Activated effector memory CD4-positive, alpha-beta T cell treated with anti-CD3 and anti-CD28 coated beads, Interleukin-2, amount 50 U/mL, for 16 hours (primary cell): Measurements from ENCODE around the gene NSL1.

Experiments used
- DNase-seq: peaks from one replicate; pipeline ENCODE4 v3.0.0-alpha.2; 2020

Gene NSL1

DNA sequence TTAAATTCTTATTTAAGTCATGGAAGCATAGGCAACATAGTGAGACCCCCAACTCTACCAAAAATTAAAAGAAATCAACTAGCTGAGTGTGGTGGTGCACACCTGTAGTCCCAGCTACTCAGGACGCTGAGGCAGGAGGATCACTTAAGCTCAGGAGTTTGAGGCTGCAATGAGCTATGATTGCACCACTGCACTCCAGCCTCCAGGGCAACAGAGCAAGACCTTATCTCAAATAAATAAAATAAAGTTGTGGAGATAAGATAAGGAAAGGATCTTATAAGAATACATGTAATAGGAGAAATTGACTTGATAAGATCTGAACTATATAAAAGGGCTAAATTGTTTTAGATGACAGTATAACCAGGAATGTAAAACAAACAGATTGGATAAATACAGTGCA, 89.7 kb downstream of the NSL1 start:
- no peak for DNase-seq

DNA sequence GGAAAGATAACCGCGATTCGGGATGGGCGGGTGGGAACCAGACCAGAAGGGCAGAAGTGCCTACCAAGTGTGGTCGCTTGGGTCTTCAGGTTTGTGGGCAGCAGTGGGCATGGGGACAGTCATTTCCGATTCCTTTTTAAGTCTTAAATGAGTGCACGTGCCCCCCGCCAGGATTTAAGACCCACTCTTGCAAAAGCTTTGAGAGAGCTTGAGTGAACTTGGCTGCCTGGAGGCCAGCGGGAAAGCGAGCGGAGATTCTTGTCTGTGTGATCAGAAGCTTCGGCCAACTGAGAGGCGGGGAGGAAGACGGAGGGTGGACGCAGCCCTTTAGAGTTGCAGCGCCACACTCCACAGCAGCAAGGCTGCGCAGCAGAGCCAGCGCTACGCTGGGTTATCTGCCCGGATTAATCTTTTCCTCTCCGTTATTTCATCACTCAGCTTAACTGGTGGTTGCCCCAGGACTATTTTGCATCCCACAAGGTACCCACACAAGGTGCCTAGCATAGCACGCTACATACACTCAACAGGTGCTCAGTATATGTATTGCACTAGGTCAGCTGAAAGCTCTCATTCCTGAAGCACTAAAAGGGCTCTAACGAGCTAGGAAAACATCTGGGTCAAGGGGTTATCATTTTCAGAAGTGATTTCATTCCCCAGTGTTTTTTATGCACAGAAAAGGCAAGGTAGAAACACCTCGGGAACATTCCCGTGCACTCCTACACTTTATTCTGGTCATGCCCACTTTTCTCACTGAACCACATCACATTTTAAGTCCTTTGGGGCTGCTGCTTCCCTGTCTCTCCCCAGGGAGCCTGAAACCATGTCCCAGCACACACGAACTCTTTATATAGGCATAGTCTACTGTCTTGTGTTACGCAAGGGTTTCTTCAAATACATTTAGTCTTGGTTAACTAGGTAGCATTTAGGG, 90.4 kb downstream of the NSL1 start:
- peak; percentile 75 for DNase-seq

DNA sequence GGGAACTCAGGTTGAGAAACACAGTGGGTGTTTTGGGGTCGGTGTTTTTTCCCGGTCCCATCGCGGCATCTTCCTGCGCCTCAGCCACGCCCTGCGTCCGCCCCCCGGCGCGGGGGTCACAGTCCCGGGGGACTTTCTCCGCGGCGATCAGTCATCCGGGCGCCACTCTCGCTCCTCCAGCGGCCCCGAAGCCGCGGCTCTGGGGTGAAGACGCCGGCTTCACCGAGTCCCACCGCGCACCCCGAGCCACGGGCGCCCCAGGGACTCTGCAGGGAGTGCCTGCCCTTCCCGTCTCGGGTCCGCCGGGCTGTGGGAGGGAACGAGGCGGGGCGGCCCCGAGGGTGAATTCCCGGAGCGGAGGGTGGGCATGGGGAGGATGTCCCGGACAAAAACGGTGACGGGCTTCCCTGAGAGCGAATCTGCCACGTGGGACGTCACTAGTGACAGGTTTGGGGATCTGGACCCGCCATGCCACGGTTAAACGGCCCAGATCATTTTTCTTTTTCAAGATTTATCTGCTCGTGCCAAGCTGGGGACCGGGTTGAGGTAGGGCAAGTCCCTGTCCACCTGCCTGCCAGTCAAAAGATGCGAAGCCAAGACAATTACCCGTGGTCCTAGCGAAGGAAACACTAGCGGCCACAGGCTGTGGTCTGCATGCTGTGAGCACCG, 91.2 kb downstream of the NSL1 start:
- peak; percentile 87 for DNase-seq

DNA sequence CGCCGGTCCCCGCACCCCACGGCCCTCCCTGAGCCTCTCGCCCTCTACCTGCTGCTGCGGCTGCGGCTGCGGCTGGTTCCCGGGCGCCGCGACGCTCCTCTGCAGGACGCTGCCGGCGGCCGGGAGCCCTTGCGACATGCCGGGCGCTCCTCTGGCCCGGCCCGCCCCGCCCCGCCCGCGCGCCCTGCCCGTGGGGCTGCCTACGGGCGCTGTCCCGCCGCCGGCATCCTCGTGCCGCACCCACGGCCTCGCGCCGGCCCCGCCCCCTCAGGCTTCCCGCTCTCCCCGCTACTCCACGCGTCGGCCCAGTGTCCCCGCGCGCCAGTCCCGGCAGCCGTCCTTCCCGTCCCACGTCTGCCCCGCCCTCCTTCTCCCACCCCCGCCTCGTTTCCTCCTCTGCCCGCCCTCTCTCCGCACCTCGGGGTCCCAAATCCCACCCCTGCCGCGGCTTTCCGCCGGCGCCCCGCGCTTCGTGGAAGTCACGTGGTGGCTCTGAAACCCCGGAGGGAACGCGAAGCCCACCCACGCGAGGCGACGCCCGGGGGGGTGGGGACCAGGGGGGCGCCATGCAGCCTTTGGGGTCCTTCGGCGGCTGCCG, 91.9 kb downstream of the NSL1 start, which contains the start of gene BATF3:
Gene BATF3, minus strand, starts transcription at position 216 of the 598 bp plus-strand sequence. Its CDS starts 78 bp downstream, at position 138.
- peak; percentile 86 for DNase-seq

DNA sequence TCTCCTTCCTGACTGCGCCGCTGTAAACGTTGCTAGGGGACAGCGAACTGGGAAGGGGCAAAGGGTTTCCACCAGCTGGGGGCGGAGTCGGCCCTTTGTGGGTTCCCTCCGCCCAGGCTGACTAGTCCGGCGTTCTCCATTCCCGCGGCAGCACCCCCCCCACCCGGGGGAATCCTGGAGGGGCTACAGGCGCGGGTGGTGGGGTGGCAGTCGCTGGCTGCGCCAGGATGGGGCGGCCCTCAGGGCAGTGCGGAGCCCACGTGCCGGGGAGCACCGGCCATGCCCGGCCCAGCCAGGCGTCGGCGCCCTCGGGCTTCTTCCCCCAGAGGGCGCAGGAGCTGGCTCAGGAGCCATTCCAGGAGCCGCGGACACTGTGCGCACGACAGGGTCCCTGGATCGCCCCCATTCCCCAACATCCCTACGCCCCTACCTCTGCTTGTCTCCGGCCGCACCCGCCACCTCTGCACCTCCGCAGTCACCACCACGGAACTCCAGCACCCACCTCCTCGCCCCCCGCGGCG, 92.4 kb downstream of the NSL1 start:
- DNase-seq, result peak; percentile 82

DNA sequence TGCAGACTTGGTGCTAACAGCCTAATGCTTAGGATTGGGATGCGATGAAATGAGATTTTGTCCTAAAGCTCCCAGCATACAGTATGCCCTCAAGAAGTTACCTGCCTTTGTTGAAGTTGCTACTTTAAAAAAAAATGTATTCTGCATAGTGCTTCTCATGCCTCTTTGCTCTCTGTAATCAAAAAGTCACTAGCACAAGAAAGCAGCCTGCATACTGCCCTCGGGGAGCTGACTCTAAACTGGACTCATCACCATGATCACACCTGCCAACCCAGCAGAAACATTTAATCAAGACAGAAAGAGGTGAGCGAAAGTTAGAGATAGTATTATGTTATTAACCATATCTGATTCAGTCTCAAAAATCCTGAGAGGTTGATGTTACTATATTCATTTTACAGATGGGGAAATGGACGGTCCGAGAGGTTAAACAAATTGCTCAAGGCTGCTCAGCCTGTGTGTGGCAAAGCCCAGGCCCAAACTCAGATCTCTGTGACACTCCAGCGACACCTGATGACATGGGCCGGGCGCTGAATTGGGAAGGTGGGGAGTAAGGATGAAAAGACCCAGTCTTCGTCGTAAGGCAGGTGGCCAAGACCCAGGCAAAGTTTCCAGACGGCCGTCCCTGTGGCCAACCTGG, 93.0 kb downstream of the NSL1 start:
- no peak for DNase-seq

DNA sequence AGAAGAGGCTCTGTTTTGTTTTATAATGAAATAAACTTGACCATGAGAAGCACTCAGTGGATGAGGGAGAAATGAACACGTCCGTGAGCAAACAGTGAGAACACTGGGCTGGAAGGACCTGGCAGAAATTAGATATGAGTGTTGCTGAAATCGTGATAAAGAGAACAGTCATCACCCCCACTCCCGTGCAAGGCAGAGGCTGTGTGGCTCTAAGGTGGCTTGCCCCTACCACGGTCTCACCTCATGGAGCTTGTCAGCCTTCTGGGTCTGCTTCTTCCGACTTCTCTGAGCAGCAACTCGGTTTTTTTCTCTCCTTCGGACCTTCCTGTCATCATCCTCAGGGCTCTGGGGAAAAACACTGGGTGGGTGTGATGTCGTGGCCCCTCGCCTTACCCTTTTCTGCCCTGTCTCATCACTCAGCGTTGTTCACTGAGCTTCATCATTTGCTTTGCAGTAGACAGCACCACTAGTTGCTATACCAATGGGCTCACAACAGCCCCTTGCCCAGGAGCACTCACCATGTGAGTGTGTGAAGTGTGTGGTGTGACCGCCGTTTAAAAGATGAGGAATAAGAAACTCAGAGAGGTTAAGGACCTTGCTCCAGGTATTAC, 94.8 kb downstream of the NSL1 start:
- no peak for DNase-seq

DNA sequence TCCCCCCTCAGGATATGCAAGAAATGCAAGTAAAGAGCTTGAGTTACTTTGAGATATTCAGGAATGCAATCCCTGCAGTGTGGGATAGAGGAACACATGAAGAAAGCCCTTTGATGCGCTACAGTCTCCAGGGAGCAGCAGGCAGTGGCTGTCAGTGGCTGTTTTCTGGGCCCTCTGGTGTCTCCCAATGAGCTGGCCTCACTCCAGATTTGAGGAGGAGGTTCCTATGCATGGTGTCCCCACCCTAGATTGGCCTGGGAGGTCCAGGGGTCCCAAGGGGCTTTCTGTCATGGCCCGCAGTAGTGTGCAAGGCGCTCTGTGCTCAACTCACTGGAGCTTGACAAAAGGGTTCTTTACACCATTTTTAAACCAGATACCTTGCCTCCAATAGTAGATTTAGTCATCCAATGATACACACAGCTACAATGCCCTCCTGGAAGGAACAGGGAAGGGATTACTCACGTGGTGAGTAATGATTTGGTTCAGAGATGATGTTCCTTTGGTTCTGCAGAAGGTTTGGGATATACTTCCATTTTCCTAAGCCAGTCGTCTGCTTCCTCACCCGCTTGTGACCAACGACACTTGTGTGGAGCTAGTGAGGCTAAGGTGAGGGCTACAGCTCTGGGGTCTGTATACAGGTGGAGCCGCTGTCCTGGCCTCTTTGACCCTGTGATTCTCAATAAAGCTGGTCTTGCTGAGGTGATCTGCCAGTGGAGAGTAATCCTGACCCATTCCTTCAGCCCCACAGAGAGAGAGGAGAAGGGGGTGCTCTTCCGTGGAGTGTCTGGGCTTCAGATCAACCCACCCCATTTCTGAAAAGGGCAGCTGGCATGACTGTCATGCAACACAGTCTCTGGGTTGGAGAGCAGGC, 98.6 kb downstream of the NSL1 start:
- no peak for DNase-seq

DNA sequence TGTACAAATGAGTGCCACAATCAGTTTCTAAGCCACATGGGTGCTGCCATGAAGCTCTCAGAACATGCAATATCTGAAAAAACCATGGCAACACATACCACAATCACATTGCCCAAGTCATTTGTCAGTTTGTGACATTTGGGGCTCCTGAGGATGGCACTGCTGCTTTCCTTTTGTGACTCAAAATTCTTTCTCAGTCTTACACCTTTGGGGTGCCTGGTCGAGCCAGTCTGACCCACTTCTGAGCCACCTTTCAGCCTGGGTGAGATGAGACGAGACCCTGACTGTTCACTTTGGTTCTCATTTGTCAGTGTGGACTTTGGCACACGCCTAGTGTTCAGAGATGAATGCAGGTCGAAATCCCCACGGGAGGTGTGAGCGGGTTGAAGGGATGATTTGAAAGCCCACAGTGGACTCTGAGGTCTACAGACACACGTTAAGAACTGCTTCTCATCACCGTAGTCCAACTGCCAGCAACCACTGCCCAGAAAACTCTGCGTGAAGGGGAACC, 100.0 kb downstream of the NSL1 start:
- no peak for DNase-seq

DNA sequence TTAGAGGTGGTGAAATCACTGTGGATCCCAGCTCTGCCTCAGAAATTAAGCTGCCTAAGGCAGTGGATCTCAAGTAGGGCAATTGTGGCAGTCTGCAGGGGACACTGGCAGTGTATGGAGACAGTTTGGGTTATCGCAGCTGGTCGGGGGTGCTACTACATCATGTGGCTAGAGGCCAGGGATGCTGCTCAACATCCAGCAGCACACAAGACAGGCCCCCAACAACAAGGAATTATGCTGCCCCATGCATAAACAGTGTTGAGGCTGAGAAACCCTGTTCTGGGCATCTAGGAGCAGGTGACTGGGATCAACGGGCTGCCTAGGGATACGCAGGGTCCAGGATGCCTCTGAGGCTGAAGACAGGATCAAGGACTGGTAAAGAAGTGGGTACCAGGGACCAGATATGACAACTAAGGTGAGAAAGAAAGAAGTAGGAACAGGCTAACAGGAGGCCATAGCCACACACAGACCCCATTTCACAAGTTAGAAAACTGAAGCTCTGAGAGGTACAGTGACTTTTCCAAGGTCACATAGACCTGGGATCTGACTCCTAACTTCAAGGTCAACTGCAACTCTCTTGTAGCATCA, 100.7 kb downstream of the NSL1 start:
- DNase-seq, result no peak

DNA sequence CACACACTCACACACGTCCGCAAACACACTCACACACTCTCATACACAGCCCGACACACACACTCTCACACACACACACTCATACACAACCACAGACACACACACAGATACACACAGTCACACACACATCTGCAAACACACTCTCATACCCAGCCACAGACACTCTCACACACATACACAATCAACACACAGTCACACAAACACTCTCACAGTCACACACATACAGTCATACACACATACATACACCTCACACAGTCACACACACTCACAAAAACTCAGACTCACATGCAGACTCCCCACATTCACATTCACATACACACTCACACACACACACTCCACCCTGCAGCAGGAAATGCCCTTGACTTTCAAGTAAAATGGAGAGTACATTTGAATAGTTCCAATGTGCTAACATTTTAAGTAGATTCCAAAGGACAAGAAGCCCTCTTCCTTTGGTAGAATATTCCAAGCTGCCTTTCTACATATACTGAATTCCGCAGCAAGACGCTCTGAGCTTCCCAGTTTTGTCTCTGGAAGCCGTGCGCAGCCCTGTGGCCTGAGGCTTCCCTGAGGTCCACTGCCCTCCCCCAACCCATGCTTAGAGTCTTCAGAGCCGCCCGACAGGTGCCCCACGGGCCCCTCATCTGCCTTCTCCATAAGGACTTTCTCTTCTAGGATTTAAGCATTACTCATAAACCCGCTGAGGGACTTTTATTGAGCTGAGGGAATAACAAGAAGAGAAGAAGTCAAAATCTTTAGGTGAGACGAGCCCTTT, 101.6 kb downstream of the NSL1 start:
- no peak for DNase-seq

DNA sequence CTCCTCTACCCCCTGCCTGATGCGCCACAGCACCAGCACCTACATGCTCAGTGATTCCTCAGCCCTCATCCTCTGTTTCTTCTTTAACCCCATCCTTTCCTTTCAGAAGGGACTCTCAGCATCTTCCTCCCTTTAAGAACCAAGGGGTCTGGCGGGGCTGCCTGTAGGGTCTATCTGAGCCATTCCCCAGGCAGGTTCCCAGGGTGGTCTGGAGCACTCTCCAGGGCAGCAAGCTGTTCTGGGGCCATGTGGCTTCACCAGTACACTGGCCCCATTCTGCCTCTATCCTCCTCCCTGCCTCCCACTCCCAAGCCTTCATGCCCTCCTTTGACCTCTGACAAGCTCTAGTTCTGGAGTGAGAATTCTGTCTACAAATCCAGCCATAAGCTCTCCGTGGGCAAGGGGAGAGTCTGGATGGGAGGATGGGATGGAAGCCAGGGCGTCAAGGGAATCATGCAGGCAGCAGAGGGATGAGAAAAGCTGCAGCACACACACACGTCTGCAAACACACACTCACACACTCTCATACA, 102.3 kb downstream of the NSL1 start:
- no peak for DNase-seq

DNA sequence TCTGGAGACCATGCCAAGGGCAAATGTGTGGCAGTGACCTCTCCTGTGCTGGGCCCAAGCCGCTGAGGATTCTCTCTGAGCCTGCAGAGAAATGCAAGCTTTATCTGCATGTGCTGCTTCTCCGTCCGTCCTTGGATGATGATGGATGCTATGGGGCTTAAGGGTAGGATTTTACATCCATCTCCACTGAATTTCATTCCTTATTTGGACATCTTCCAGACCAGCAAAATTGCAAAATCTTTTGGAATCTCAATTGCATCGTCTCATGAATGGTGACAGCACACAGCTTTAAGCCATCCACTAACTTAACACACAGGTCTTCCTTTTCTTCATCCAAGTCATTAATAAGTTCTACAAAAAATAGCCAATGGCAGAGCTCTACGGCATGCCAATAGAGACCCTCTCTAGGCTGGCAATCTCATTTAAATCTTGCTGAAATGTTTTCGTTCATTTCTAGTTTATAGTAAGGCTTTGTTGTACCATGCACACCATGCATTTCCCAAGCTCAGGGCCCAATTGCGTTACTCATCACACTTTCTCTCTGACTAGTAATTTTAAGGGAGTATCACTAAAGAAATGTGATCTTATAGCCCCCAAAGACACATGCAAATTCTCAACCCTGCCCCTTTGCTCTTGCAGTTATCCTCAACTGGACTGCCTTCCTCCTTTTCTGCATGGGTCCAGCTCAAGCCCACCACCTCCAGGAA, 103.1 kb downstream of the NSL1 start:
- DNase-seq, result no peak

DNA sequence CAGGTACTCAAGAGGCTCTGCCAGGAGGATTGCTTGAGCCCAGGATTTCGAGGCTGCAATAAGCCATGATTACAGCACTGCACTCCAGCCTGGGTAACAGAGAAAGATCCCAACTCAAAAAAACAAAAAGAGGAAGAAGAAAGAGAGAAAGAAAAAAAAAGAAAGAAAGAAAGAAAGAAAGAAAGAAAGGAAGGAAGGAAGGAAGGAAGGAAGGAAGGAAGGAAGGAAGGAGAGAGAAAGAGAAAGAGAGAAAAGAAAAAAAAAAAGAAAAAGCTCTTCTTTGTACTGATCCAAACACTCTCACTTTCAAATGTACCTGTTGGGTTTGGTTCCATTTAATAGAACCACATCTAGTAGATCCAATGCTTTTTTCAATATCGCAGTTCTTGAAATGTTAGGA, 103.8 kb downstream of the NSL1 start:
- DNase-seq, result no peak

DNA sequence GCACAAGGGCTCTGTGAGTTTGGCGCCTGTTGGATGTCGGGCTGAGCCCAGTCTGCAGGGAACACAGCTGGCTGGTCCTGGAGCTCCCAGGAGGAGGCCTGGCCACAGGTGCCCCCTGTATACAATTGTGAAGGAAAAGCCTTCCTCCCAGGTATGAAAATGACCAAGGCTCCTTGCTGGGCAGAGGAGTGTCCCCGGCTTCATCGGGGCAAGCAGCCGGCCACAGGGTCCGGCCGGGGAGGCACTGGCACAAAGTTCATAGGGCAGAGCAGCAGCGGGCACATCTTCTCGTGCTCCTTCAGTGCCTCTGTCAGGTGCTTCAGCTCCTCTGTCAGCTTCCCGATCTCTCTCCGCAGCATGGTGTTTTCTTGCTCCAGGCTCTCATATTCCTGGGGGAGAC, 105.0 kb downstream of the NSL1 start:
- no peak for DNase-seq

DNA sequence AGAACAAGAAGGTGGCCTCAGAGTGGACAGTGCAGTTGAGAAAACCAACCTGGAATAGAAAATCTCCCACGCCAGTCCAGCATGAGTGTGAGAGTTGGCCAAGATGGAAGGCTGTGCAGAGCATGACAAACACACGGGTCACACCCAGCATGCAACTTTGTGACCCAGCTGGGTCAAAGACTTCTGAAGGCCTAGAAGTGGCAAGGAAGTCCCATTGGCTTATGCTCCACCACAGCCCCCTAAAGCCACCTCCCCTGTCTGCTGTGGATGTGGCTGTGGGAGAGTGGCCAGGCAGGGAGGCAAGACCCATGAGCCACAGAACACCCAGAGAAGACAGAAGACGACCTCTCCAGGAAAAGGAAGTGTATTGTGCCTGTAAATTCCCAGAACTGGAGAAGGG, 105.5 kb downstream of the NSL1 start:
- DNase-seq, result no peak

DNA sequence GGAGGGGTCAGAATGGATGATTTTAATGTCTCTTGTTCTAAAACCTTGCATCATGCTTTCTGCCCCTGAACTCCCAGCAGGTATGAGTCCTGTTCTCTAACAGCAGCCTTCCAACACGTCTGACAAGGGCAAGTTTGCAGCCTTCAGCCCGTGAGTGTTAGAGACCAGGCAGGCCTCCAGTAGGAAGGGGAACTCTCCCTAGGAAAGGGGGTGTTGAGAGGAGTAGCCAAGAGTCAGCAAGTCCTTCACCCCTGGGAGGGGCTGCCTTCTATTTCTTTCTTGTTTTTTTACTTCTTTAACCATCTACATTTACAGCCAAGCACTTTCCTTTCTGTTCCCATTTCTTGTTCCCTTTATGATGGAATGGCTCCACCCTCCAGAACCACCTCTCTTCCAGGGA, 106.1 kb downstream of the NSL1 start:
- no peak for DNase-seq

DNA sequence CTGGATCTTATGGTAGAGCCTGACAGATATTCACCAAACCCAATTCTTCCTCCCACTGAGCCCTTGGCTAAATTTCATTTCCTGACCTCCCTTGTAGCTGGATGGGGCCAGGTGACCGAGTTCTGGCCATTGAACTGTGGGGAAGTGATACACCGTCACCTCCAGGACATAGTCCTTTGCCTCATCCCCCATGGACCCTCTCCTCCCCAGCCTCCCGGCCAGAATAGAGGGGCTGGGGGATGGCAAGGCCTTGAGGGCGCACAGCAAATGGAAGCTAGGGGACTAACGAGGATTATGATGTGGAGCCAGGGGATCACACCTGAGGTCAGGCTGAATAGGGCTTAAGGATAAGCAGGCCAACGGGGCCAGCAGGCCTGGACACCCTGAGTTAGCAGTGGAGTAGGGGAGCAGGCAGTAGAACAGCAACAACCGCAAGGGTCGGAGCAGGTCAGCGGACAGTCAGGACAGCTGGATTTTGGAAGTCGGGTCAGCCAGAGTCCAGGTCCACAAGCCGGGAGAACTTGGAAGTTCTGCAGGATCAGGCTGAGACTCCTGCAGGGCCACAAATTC, 107.0 kb downstream of the NSL1 start:
- no peak for DNase-seq

DNA sequence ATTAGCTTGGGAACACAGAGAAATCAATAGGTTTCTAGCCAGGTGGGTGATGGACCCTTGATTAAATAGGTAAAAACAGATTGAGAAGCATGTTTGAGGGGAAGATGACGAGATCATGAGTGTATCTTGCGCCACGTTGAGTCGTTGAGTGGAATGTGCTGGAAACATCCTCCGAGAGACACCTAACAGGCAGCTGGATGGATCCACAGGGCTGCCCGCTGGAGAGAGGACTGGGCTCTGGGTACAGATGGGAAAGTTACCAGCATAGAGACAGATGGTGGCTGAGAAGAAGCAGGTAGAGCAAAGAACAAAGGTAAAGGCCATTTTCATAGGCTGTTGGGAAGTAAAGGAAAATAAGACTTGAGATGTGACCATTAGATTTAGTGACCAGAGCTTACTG, 107.5 kb downstream of the NSL1 start:
- DNase-seq, result no peak
